DND-41 (cell line): ENCODE results near the gene SCN7A.

Experiments used
- ATAC-seq: fragments of 200-7000 bp; cut with Tn5 transposase; 3 replicates; pipeline ENCODE4 v1.9.1; 2021; ENCODE audit warnings: low read depth; ENCODE audit not compliant: insufficient read depth
- DNase-seq: peaks from one replicate; pipeline ENCODE4 v3.0.0-alpha.2; 2020
- H2AFZ ChIP-seq: 2 replicates; pipeline ENCODE4 v1.6.0; 2012; ENCODE audit warnings: low read depth, low read length
- H3K27ac ChIP-seq: 2 replicates; pipeline ENCODE4 v1.5.1; 2012; ENCODE audit warnings: low read length, inconsistent platforms
- H3K27me3 ChIP-seq: fragments of 200-600 bp; sonication (generic); 2 replicates; pipeline ENCODE4 v1.6.0; 2012; ENCODE audit warnings: low read length, mild to moderate bottlenecking, inconsistent platforms; ENCODE audit not compliant: insufficient read depth, poor library complexity
- H3K36me3 ChIP-seq: 2 replicates; pipeline ENCODE4 v1.5.1; 2012; ENCODE audit warnings: low read length, inconsistent platforms; ENCODE audit not compliant: insufficient read depth
- H3K4me1 ChIP-seq: 2 replicates; pipeline ENCODE4 v1.5.1; 2012; ENCODE audit warnings: mild to moderate bottlenecking, low read length; ENCODE audit not compliant: insufficient read depth
- H3K4me2 ChIP-seq: 2 replicates; pipeline ENCODE4 v1.6.0; 2012; ENCODE audit warnings: mild to moderate bottlenecking, moderate library complexity, low read length, inconsistent platforms; ENCODE audit not compliant: insufficient read depth
- H3K4me3 ChIP-seq, 2 experiments: fragments of 200-600 bp in 1 of 2; shearing (Covaris generic) in 1 of 2; 2 replicates each; pipeline ENCODE4 v1.5.1; 2012 to 2016; ENCODE audit warnings: inconsistent platforms in 2 of 2, low read length in 2 of 2, mild to moderate bottlenecking in 2 of 2, low read depth in 1 of 2, moderate library complexity in 1 of 2
- H3K79me2 ChIP-seq: 2 replicates; pipeline ENCODE4 v1.6.0; 2012; ENCODE audit warnings: low read length, inconsistent platforms; ENCODE audit not compliant: insufficient read depth
- H3K9ac ChIP-seq: 2 replicates; pipeline ENCODE4 v1.6.0; 2012; ENCODE audit warnings: low read depth, mild to moderate bottlenecking, inconsistent platforms, low read length, moderate library complexity
- H3K9me3 ChIP-seq: 2 replicates; pipeline ENCODE4 v1.5.1; 2012; ENCODE audit warnings: low read length, moderate library complexity, mild to moderate bottlenecking, inconsistent platforms; ENCODE audit not compliant: insufficient read depth, severe bottlenecking
- H4K20me1 ChIP-seq: 2 replicates; pipeline ENCODE4 v1.6.0; 2012; ENCODE audit warnings: low read length; ENCODE audit not compliant: insufficient read depth
- EZH2 ChIP-seq: IDR thresholded peaks from 3 replicates; pipeline ENCODE4 v1.6.1; 2012; ENCODE audit warnings: borderline replicate concordance, low read depth, mild to moderate bottlenecking, moderate library complexity, low read length, inconsistent platforms; ENCODE audit not compliant: severe bottlenecking
- TF ChIP-seq, protein P1 (sequence below): IDR thresholded peaks from 2 replicates; pipeline ENCODE4 v1.5.1; 2012; ENCODE audit warnings: borderline replicate concordance, low read length, moderate library complexity, mild to moderate bottlenecking; ENCODE audit not compliant: poor library complexity, severe bottlenecking; ENCODE audit errors: extremely low read depth

The SCN7A gene

DNA sequence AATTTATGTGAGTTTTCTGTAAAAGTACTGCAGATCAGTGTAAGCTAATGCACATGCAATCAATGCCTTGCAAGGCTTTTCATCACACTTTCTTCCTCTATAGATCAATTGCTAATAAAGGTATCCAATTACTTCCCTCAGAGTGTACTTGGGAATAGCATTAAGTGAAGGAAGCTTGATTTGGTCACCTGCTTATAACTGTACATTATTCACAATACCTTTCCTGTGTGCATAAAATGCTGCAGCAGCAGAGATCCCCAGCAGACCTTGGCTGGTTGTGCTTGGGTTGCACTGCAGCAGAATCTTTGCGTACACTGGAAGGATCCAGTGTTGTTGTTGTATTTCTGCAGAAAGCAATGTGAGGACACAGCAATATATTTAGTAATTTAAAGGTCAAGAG is 99.8 kb downstream of the SCN7A start:
- Histone ChIP-seq H3K27me3 (no peaks in the 10 kb centered on the region), H3K9me3 (no peaks in the 10 kb centered on the region), H3K36me3 (no peaks in the 10 kb centered on the region), H3K79me2 (no peaks in the 10 kb centered on the region), H3K27ac (no peak overlapping the region), H3K4me2 (no peak overlapping the region), H3K4me1 (no peaks in the 10 kb centered on the region), H2AFZ (no peak overlapping the region), H3K9ac (no peak overlapping the region), H4K20me1 (no peaks in the 10 kb centered on the region), H3K4me3 (no peak overlapping the region)
- DNase-seq (no peak), ATAC-seq (no peak)
- TF ChIP-seq, protein P1, sequence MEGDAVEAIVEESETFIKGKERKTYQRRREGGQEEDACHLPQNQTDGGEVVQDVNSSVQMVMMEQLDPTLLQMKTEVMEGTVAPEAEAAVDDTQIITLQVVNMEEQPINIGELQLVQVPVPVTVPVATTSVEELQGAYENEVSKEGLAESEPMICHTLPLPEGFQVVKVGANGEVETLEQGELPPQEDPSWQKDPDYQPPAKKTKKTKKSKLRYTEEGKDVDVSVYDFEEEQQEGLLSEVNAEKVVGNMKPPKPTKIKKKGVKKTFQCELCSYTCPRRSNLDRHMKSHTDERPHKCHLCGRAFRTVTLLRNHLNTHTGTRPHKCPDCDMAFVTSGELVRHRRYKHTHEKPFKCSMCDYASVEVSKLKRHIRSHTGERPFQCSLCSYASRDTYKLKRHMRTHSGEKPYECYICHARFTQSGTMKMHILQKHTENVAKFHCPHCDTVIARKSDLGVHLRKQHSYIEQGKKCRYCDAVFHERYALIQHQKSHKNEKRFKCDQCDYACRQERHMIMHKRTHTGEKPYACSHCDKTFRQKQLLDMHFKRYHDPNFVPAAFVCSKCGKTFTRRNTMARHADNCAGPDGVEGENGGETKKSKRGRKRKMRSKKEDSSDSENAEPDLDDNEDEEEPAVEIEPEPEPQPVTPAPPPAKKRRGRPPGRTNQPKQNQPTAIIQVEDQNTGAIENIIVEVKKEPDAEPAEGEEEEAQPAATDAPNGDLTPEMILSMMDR: no peak
- TF ChIP-seq EZH2: no peak

DNA sequence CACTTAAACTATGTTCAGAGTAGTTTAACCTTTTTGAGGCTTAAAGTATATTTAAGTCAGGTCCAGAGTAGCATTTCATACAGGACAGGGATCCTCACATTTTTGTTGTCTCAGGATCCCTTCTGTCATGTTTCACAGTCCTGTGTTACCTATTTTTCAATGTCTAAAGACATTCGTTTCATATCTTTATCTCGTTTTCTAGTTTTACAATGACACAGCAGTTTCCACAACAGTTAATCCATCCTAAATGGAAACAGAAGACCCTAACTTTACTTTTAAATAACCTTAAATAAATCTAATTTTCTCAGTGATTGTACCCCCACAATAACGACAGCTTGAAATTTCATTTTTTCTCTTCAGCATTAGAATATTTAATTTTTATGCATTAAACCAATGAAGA is 101.0 kb downstream of the SCN7A start:
- ATAC-seq: no peak

DNA sequence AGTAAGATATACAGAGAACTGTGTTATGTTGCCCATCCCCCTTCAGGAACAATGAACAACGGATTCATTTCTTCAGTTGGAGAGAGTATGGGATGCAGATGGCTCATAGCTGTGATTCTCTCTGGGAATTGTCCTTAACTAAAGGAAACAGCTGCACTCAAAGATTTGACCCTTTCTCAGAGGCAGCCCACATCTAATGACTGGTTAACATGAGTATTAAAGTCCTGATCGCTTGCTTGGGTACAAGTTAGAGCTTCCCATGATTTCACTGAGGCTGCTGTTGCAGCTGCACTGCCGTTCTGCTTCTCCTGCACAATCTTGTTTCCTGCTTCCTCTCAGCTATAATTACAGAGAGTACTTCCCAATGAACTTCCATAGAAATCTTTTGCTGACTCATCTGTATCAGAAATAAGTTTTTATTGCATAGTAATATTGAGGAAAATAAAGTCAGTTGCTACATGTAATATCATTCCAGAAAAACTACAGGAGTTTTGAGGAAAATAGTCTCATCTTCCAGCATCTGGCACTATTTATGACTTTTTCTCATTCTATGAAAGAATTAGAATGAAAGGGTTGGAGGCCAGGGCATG is 105.5 kb downstream of the SCN7A start:
- ATAC-seq (no peak), DNase-seq (no peak)
- no peak overlapping the region for H3K4me3 ChIP-seq
- H3K9me3 ChIP-seq: no peaks in the 10 kb centered on the region
- H3K36me3 ChIP-seq: no peaks in the 10 kb centered on the region
- no peaks in the 10 kb centered on the region for H3K27me3 ChIP-seq
- no peak overlapping the region for H2AFZ ChIP-seq
- H3K27ac ChIP-seq: no peak overlapping the region
- H3K4me2 ChIP-seq: no peak overlapping the region
- H4K20me1 ChIP-seq: no peaks in the 10 kb centered on the region
- no peaks in the 10 kb centered on the region for H3K4me1 ChIP-seq
- H3K79me2 ChIP-seq: no peaks in the 10 kb centered on the region
- H3K9ac ChIP-seq: no peak overlapping the region
- TF ChIP-seq, protein P1: no peak
- TF ChIP-seq EZH2: no peak

More for the DNA sequence above, 101.0 kb downstream of the SCN7A start:
- no peak for DNase-seq
- Histone ChIP-seq H2AFZ (no peak overlapping the region), H3K4me2 (no peak overlapping the region), H3K9me3 (no peaks in the 10 kb centered on the region), H3K79me2 (no peaks in the 10 kb centered on the region), H4K20me1 (no peaks in the 10 kb centered on the region), H3K4me1 (no peaks in the 10 kb centered on the region), H3K27ac (no peak overlapping the region), H3K4me3 (no peak overlapping the region), H3K9ac (no peak overlapping the region), H3K36me3 (no peaks in the 10 kb centered on the region), H3K27me3 (no peaks in the 10 kb centered on the region)
- TF ChIP-seq, protein P1: no peak
- TF ChIP-seq EZH2: no peak

DNA sequence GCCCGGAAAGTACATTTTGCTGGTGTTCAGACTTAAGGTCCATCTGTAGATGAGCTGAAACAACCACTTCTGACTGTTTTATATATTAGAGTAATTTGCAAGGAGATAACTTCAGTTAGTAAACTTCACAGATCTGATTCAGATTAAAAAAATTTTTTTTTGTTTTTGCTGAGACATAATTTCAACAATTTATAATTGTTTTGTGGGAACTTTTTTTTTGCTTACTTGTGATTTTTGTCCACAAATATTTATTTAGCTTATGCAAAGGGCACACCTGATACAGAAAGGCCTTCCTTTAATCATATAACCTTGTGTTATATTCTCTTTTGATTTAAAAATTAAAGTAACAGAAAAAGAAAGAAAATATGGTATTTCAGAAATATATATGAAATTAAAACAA is 108.7 kb downstream of the SCN7A start:
- H3K9me3 ChIP-seq: no peaks in the 10 kb centered on the region
- DNase-seq: no peak
- no peak overlapping the region for H2AFZ ChIP-seq
- no peak for ATAC-seq
- no peaks in the 10 kb centered on the region for H3K4me1 ChIP-seq
- no peak overlapping the region for H3K27ac ChIP-seq
- TF ChIP-seq EZH2: no peak
- TF ChIP-seq, protein P1: no peak
- H3K27me3 ChIP-seq: no peaks in the 10 kb centered on the region
- no peak overlapping the region for H3K9ac ChIP-seq
- H4K20me1 ChIP-seq: no peaks in the 10 kb centered on the region
- H3K4me3 ChIP-seq: no peak overlapping the region
- H3K79me2 ChIP-seq: no peaks in the 10 kb centered on the region
- no peak overlapping the region for H3K4me2 ChIP-seq
- no peaks in the 10 kb centered on the region for H3K36me3 ChIP-seq
